K562 (cell line): ENCODE results near the gene MTERF4. TPM values are rescaled to one million over a fixed set of nuclear protein-coding genes. Genes with fewer than 3 reads are reported as not detected.

Source experiments
- ARID2 ChIP-seq: fragments of 450-650 bp; IDR thresholded peaks from 2 replicates; pipeline ENCODE4 v1.6.1; 2017; ENCODE audit warnings: antibody characterized with exemption, mild to moderate bottlenecking
- ARNT ChIP-seq, 2 experiments: fragments of 450-650 bp; IDR thresholded peaks; 2 replicates each; pipeline ENCODE4 v1.6.1; 2016; ENCODE audit warnings: mild to moderate bottlenecking in 1 of 2
- BRD4 ChIP-seq: fragments of 200-600 bp; sonication (generic); IDR thresholded peaks from 2 replicates; pipeline ENCODE4 v1.6.1; 2017; ENCODE audit warnings: inconsistent platforms
- CHCHD3 ChIP-seq: fragments of 250-450 bp; sonication (Bioruptor Pico); IDR thresholded peaks from 2 replicates; pipeline ENCODE4 v2.1.2; 2022; ENCODE audit warnings: mild to moderate bottlenecking
- CTBP1 ChIP-seq: fragments of 450-650 bp; IDR thresholded peaks from 2 replicates; pipeline ENCODE4 v1.6.1; 2016; ENCODE audit warnings: borderline replicate concordance
- FOSL1 ChIP-seq: fragments of 200-800 bp; sonication (Bioruptor generic); conservative IDR thresholded peaks from 2 replicates; pipeline ENCODE4 v1.6.1; 2016; ENCODE audit warnings: missing genetic modification characterization, missing compliant biosample characterization
- HCFC1 ChIP-seq: IDR thresholded peaks from 2 replicates; pipeline ENCODE4 v1.6.1; 2012; ENCODE audit warnings: low read depth, low read length, improper control_type of control experiment
- HDAC1 ChIP-seq, 2 experiments: fragments of 450-650 bp; IDR thresholded peaks; 2 replicates each; pipeline ENCODE4 v1.6.1; 2016 to 2017; ENCODE audit warnings: inconsistent platforms in 1 of 2, mild to moderate bottlenecking in 1 of 2, moderate library complexity in 1 of 2
- HLTF ChIP-seq: fragments of 450-650 bp; IDR thresholded peaks from 2 replicates; pipeline ENCODE4 v1.6.1; 2016
- NONO ChIP-seq, 2 experiments: fragments of 200-400 bp in 1 of 2; fragments of 450-650 bp in 1 of 2; formaldehyde crosslinking in 1 of 2; IDR thresholded peaks; 2 replicates each; pipeline ENCODE4 v1.6.1; 2017; ENCODE audit warnings: low read depth in 2 of 2, mild to moderate bottlenecking in 2 of 2, moderate library complexity in 2 of 2, low read length in 1 of 2
- PHF20 ChIP-seq: fragments of 450-650 bp; IDR thresholded peaks from 2 replicates; pipeline ENCODE4 v1.6.1; 2018; ENCODE audit not compliant: partially characterized antibody
- POLR2AphosphoS5 ChIP-seq: IDR thresholded peaks from 2 replicates; pipeline ENCODE4 v1.6.1; 2011; ENCODE audit warnings: mild to moderate bottlenecking, low read depth, low read length, moderate library complexity; ENCODE audit not compliant: control insufficient read depth, insufficient read depth
- RBFOX2 ChIP-seq: fragments of 200-400 bp; formaldehyde crosslinking; IDR thresholded peaks from 2 replicates; pipeline ENCODE4 v1.6.1; 2017; ENCODE audit warnings: low read depth, mild to moderate bottlenecking, low read length, moderate library complexity
- SUPT5H ChIP-seq: fragments of 450-650 bp; IDR thresholded peaks from 2 replicates; pipeline ENCODE4 v1.6.1; 2016
- TAF1 ChIP-seq: IDR thresholded peaks from 2 replicates; pipeline ENCODE4 v1.6.1; 2011; ENCODE audit warnings: mild to moderate bottlenecking, low read length, moderate library complexity; ENCODE audit not compliant: insufficient read depth, control insufficient read depth, severe bottlenecking; ENCODE audit errors: extremely low read depth
- THRAP3 ChIP-seq: fragments of 450-650 bp; IDR thresholded peaks from 2 replicates; pipeline ENCODE4 v1.6.1; 2016; ENCODE audit warnings: mild to moderate bottlenecking, inconsistent platforms, borderline replicate concordance
- UBTF ChIP-seq, 2 experiments: IDR thresholded peaks; 2 replicates each; pipeline ENCODE4 v1.6.1; 2012; ENCODE audit warnings: improper control_type of control experiment in 2 of 2, low read depth in 2 of 2, low read length in 2 of 2, borderline replicate concordance in 1 of 2
- ZNF175 ChIP-seq: fragments of 200-800 bp; sonication (Bioruptor generic); IDR thresholded peaks from 2 replicates; pipeline ENCODE4 v1.6.1; 2016; ENCODE audit warnings: low read depth, mild to moderate bottlenecking, missing genetic modification characterization, missing compliant biosample characterization
- ZNF3 ChIP-seq: fragments of 250-450 bp; sonication (Bioruptor Pico); IDR thresholded peaks from 2 replicates; pipeline ENCODE4 v1.5.0; 2021; ENCODE audit warnings: mild to moderate bottlenecking, moderate library complexity
- polyA plus RNA-seq, 8 experiments: library from polyadenylated mRNA; depleted of rRNA in 4 of 8; stranded (reverse) in 5 of 8; unstranded in 3 of 8; fragments of >200 nt; fragmentation: Nextera tagmentation in 2 of 8; fragmentation: Illumina TruSeq in 1 of 8; extraction: Ambion mirVana in 2 of 8; extraction: Trizol in 1 of 8; gene quantifications; 2 replicates each; pipeline versions ENCODE4 v1.2.1 to v1.2.3, GENCODE V29; 2011 to 2014; ENCODE audit warnings: inconsistent platforms in 1 of 8, missing spikeins in 1 of 8
- total RNA-seq, 7 experiments: library from RNA; depleted of rRNA in 6 of 7; stranded (reverse); fragments of >200 nt in 6 of 7; fragmentation: Illumina TruSeq in 2 of 7; extraction: Trizol in 2 of 7; gene quantifications; 2 replicates each; pipeline versions ENCODE4 v1.2.1 to v1.2.3, GENCODE V29; 2011 to 2021; ENCODE audit warnings: low replicate concordance in 1 of 7
- TF ChIP-seq, protein P1 (sequence below): fragments of 450-650 bp; IDR thresholded peaks from 2 replicates; pipeline ENCODE4 v1.6.1; 2016; ENCODE audit warnings: antibody characterized with exemption
- TF ChIP-seq, protein P2 (sequence below): sonication (generic); formaldehyde crosslinking; IDR thresholded peaks from 2 replicates; pipeline ENCODE4 v1.8.0; 2022; ENCODE audit warnings: mild to moderate bottlenecking, missing genetic modification reagents

Gene MTERF4
- total and polyA plus RNA-seq, 9 of the 15 experiments (the other 6 are each of a cell fraction or from before 2014, with no cell fraction given): 15.3 to 29.6 (median 21.2) TPM

- TF ChIP-seq HDAC1 (IDR thresholded peaks at IDR 0.05) (peak in 1 of 2 experiments; percentile 55; a peak in 2 of 4 replicates), ARID2 (no peak), SUPT5H (peak; percentile 66), RBFOX2 (peak; percentile 84), TAF1 (peak; percentile 74), CHCHD3 (CRISPR knock-in tag) (no peak), FOSL1 (tag) (no peak), PHF20 (peak; percentile 73), HCFC1 (peak; percentile 95), NONO (IDR thresholded peaks at IDR 0.05; ENCODE audit: low read depth in 2 of 2, low read length in 1 of 2) (no peak), CTBP1 (peak; percentile 50), HLTF (0 out of 2 replicates have a peak, but pooled peaks have one; percentile 22), UBTF (IDR thresholded peaks at IDR 0.05; ENCODE audit: borderline replicate concordance in 1 of 2, low read depth in 2 of 2, low read length in 2 of 2) (peak in 1 of 2 experiments; percentile 43; a peak in 1 of 4 replicates), BRD4 (no peak), ZNF175 (CRISPR knock-in tag) (0 out of 2 replicates have a peak, but pooled peaks have one; percentile 38), POLR2AphosphoS5 (peak; percentile 48; the same call in 1 of the 2 replicates), THRAP3 (no peak), ARNT (IDR thresholded peaks at IDR 0.05) (no peak), ZNF3 (no peak)
- TF ChIP-seq, protein P1, sequence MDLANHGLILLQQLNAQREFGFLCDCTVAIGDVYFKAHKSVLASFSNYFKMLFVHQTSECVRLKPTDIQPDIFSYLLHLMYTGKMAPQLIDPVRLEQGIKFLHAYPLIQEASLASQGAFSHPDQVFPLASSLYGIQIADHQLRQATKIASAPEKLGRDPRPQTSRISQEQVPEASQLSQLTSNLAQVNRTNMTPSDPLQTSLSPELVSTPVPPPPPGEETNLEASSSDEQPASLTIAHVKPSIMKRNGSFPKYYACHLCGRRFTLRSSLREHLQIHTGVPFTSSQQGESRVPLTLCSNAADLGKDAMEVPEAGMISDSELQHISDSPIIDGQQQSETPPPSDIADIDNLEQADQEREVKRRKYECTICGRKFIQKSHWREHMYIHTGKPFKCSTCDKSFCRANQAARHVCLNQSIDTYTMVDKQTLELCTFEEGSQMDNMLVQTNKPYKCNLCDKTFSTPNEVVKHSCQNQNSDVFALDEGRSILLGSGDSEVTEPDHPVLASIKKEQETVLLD: peak; percentile 61; the same call in 1 of the 2 replicates
- TF ChIP-seq, protein P2, sequence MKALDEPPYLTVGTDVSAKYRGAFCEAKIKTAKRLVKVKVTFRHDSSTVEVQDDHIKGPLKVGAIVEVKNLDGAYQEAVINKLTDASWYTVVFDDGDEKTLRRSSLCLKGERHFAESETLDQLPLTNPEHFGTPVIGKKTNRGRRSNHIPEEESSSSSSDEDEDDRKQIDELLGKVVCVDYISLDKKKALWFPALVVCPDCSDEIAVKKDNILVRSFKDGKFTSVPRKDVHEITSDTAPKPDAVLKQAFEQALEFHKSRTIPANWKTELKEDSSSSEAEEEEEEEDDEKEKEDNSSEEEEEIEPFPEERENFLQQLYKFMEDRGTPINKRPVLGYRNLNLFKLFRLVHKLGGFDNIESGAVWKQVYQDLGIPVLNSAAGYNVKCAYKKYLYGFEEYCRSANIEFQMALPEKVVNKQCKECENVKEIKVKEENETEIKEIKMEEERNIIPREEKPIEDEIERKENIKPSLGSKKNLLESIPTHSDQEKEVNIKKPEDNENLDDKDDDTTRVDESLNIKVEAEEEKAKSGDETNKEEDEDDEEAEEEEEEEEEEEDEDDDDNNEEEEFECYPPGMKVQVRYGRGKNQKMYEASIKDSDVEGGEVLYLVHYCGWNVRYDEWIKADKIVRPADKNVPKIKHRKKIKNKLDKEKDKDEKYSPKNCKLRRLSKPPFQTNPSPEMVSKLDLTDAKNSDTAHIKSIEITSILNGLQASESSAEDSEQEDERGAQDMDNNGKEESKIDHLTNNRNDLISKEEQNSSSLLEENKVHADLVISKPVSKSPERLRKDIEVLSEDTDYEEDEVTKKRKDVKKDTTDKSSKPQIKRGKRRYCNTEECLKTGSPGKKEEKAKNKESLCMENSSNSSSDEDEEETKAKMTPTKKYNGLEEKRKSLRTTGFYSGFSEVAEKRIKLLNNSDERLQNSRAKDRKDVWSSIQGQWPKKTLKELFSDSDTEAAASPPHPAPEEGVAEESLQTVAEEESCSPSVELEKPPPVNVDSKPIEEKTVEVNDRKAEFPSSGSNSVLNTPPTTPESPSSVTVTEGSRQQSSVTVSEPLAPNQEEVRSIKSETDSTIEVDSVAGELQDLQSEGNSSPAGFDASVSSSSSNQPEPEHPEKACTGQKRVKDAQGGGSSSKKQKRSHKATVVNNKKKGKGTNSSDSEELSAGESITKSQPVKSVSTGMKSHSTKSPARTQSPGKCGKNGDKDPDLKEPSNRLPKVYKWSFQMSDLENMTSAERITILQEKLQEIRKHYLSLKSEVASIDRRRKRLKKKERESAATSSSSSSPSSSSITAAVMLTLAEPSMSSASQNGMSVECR (CRISPR knock-in tag): peak; percentile 6; the same call in 1 of the 2 replicates
These were observed 48.0 kb upstream of the MTERF4 start, which contains the start of gene PPP1R7 (continued) for GRCh38 chr2:241149925-241150659.
